PC-3 (cell line): ENCODE data around the gene TNFRSF18.

ENCODE experiments used
- EZH2 ChIP-seq: fragments of 300-600 bp; sonication (generic); IDR thresholded peaks from one replicate; pipeline ENCODE4 v1.6.1; 2017; ENCODE audit warnings: antibody characterized with exemption, mild to moderate bottlenecking, low read length; ENCODE audit not compliant: unreplicated experiment
- EZH2phosphoT487 ChIP-seq: fragments of 300-600 bp; sonication (generic); IDR thresholded peaks from 2 replicates; pipeline ENCODE4 v1.6.1; 2018; ENCODE audit warnings: mild to moderate bottlenecking, antibody characterized with exemption, low read length, borderline replicate concordance
- TF ChIP-seq, protein P1 (sequence below): fragments of 300-600 bp; sonication (generic); conservative IDR thresholded peaks from 2 replicates; pipeline ENCODE4 v1.5.1; 2017; ENCODE audit warnings: antibody characterized with exemption, low read depth, mild to moderate bottlenecking, low read length

DNA sequence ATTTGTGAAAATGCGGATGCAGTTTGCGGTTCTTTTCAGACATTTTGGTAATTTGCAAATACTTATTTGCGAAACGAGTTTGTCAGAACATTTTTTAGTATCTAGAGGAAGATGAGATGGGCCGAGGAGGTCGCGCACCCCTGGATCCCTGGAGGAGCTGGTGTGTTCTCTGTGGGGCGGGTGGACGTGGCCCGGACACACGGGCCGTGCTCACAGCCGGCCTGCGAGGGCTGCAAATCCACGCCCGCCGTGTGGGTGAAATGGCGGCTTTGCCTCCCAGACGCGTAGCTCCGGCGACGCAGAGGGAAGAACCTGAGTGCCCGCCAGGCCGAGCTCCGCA, 42.1 kb downstream of the TNFRSF18 start:
- TF ChIP-seq, protein P1, sequence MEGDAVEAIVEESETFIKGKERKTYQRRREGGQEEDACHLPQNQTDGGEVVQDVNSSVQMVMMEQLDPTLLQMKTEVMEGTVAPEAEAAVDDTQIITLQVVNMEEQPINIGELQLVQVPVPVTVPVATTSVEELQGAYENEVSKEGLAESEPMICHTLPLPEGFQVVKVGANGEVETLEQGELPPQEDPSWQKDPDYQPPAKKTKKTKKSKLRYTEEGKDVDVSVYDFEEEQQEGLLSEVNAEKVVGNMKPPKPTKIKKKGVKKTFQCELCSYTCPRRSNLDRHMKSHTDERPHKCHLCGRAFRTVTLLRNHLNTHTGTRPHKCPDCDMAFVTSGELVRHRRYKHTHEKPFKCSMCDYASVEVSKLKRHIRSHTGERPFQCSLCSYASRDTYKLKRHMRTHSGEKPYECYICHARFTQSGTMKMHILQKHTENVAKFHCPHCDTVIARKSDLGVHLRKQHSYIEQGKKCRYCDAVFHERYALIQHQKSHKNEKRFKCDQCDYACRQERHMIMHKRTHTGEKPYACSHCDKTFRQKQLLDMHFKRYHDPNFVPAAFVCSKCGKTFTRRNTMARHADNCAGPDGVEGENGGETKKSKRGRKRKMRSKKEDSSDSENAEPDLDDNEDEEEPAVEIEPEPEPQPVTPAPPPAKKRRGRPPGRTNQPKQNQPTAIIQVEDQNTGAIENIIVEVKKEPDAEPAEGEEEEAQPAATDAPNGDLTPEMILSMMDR, result no peak
- TF ChIP-seq EZH2 (no peak), EZH2phosphoT487 (no peak)
